Naive thymus-derived CD8-positive, alpha-beta T cell (primary cell): ENCODE measurements around the gene CACNA1D. TPM values are rescaled to one million over a fixed set of nuclear protein-coding genes. Genes with fewer than 3 reads are reported as not detected.

Experiments used
- ATAC-seq, 2 donors: fragments of 150-1000 bp; cut with Tn5 transposase in 1 of 2; sonication (Bioruptor Pico), chemical (Tn5 transposase) in 1 of 2; 1 replicate in 1 of 2; 2 replicates in 1 of 2; pipeline ENCODE4 v1.10.0; 2021; ENCODE audit warnings: mild to moderate bottlenecking in 2 of 2, moderate library complexity in 2 of 2
- POLR2A ChIA-PET: fragments of 350-600 bp; sonication (Branson Sonifier 250); formaldehyde crosslinking; loops from one replicate; lab custom pipeline; 2021; ENCODE audit warnings: antibody characterized with exemption; lab: Charles Lee
- DNase-seq, 10 donors: peaks; one replicate each; pipeline versions ENCODE4 v3.0.0 to v3.0.0-alpha.2; 2020 to 2022
- H3K27ac Mint-ChIP-seq, 10 donors: one replicate each; pipeline ENCODE4 v1.8.0; 2020 to 2022; ENCODE audit warnings: mild to moderate bottlenecking in 10 of 10, mixed read lengths in 10 of 10, moderate library complexity in 4 of 10, inconsistent platforms in 1 of 10
- H3K27me3 Mint-ChIP-seq, 5 donors: one replicate each; pipeline ENCODE4 v1.8.0; 2021 to 2022; ENCODE audit warnings: mixed read lengths in 5 of 5
- H3K36me3 Mint-ChIP-seq, 3 donors: one replicate each; pipeline ENCODE4 v1.8.0; 2020 to 2022; ENCODE audit warnings: mixed read lengths in 3 of 3, mild to moderate bottlenecking in 2 of 3, inconsistent platforms in 1 of 3
- H3K4me1 Mint-ChIP-seq, 4 donors: one replicate each; pipeline ENCODE4 v1.8.0; 2021 to 2022; ENCODE audit warnings: mixed read lengths in 4 of 4
- H3K4me3 Mint-ChIP-seq, 10 donors: one replicate each; pipeline ENCODE4 v1.8.0; 2020 to 2022; ENCODE audit warnings: mild to moderate bottlenecking in 10 of 10, mixed read lengths in 10 of 10, moderate library complexity in 6 of 10, inconsistent platforms in 1 of 10
- H3K9me3 Mint-ChIP-seq, 9 donors: one replicate each; pipeline ENCODE4 v1.8.0; 2020 to 2022; ENCODE audit warnings: mixed read lengths in 9 of 9, mild to moderate bottlenecking in 3 of 9, inconsistent platforms in 1 of 9, moderate library complexity in 1 of 9
- polyA plus RNA-seq, 3 donors: library from polyadenylated mRNA; unstranded; fragments of 300-500 nt; fragmentation: Illumina TruSeq; gene quantifications; one replicate each; pipeline ENCODE4 v1.2.3, GENCODE V29; 2021
- total RNA-seq, 8 experiments: library from RNA in 2 of 8; stranded (reverse) in 2 of 8; gene quantifications; one replicate each; pipeline ENCODE4 v1.2.3 and lab custom pipeline; 2021 to 2026

The CACNA1D gene
- total and polyA plus RNA-seq, 5 experiments from 2014 or later, result not detected

DNA sequence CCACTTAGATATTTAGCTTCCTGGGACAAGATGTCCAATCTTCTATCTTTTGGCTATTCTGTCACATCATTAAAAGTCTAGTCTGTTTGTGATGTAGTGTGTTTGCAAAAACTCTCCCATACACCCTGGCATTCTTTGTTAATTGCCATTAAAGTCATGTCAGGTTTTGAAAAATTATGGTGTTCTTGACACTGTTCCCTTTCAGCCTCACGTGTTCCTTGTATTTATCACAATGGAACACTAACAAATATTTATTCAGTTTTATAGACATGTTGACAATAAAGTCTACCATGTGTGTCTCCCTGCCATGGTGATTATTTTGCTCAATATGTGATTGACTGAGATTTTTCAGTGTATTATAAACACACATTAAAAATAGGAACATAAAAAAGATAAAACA is 9.4 kb upstream of the CACNA1D start:
- no peaks in the 10 kb centered on the region for H3K36me3 Mint-ChIP-seq
- ATAC-seq (no peak), DNase-seq (no peak)
- peaks cover 0 to 4% (median 0%) of the 10 kb centered on the region in 4 donors for H3K4me1 Mint-ChIP-seq
- peaks cover 12 to 43% (median 18%) of the 10 kb centered on the region in 5 donors for H3K27me3 Mint-ChIP-seq
- H3K9me3 Mint-ChIP-seq, result no peaks in the 10 kb centered on the region
- H3K4me3 Mint-ChIP-seq, result no peak overlapping the region
- POLR2A ChIA-PET, result no interaction called here
- no peak overlapping the region for H3K27ac Mint-ChIP-seq

DNA sequence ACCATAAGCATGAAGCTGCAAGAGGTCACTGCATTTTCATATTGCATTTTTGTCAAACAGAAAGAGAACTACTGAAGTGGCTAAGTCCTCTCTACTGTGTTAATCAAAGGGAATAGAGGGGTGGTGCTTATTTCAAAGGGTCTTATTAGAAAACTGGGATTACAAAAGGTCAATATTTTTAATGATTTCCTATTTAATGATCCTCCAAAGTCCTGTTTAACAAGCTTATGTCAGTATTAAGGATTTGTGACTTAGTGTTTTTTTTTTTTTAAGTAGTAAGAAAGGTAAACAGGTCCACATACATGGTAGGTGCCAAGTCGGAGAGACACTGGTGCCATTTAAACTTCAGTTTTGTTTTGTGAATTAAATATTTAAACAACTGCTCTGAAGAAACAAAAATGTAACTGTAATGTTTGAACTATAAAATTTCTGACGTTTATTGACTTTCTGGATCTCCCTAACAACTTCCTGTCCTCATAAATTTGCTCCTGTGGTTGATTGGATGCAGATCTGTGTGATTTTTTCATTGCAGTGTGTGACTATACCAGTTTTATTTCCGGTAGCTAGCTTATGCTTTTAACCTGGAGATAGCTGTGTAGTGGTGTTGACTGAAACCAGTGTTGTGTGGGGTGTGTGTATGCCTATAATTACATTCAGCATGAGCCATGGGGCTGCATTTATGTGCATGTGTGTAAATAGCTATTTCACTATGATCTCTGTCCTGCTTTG is 8.6 kb upstream of the CACNA1D start:
- ATAC-seq, result peak in 1 of 2 donors; percentile 33
- Mint-ChIP-seq H3K9me3 (no peaks in the 10 kb centered on the region), H3K27ac (no peak overlapping the region), H3K4me3 (no peak overlapping the region), H3K36me3 (no peaks in the 10 kb centered on the region), H3K27me3 (peaks cover 12 to 43% (median 20%) of the 10 kb centered on the region in 5 donors), H3K4me1 (peaks cover 0 to 4% (median 0%) of the 10 kb centered on the region in 4 donors)
- no peak for DNase-seq
- POLR2A ChIA-PET, result no interaction called here

DNA sequence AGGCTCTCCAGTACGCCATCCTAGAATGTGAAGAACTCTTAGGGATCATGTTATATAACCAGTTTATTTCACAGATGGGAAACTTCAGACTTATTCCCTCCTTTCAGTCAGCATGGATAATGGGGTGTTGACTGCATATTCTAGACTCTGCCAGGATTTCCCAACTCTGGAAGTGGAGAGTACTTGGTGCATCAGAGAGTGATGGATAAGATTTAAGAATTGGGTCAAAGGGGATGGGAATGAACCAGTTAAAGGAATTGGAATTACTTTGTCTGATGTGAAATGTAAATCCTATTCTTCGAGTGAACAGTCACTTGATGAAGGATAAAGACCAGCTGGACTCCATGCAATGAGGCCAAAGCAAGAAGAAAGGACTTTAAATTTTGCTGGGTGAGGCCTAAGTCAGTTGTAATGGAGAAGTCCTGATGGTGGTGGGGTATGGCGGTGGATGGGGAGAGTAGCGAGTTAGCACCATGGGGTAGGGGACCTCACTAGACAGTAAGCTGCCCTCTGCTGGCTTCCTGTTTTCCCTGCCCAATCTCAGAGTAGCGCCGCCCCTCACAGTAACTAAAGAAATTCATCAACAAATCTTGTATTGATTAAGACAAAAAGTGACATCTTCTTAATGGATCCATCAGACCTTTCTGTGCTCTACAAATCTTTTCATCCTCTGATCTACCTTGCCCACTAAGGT is 7.3 kb upstream of the CACNA1D start:
- peaks cover 17 to 42% (median 23%) of the 10 kb centered on the region in 5 donors for H3K27me3 Mint-ChIP-seq
- no peak for DNase-seq
- POLR2A ChIA-PET, result no interaction called here
- H3K4me1 Mint-ChIP-seq, result peaks cover 0 to 4% (median 0%) of the 10 kb centered on the region in 4 donors
- no peak overlapping the region for H3K4me3 Mint-ChIP-seq
- H3K36me3 Mint-ChIP-seq, result no peaks in the 10 kb centered on the region
- no peaks in the 10 kb centered on the region for H3K9me3 Mint-ChIP-seq
- no peak for ATAC-seq
- no peak overlapping the region for H3K27ac Mint-ChIP-seq

DNA sequence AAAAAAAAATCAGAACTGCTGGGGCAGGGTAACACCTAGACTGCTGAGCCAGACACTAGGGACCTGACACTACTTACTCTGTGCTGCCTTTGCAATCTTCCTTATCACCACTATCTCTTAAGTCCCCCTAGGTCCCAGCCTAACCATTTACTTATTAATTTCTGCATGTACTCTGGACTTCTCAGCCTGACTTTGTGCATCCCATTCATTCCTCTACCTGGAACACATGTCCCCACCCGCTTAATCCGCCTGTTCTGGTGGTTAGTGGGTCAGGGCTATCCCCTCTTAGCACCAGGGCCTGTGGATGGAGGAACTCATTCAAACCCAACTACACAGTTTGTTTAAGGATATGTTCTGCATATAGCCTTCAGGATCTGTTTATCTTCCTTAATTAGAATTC is 5.0 kb upstream of the CACNA1D start:
- no peak for DNase-seq
- H3K4me3 Mint-ChIP-seq, result no peak overlapping the region
- H3K9me3 Mint-ChIP-seq, result no peaks in the 10 kb centered on the region
- POLR2A ChIA-PET, result no interaction called here
- H3K4me1 Mint-ChIP-seq, result peaks cover 0 to 7% (median 2%) of the 10 kb centered on the region in 4 donors
- ATAC-seq, result no peak
- H3K36me3 Mint-ChIP-seq, result no peaks in the 10 kb centered on the region
- peak overlapping the region in 1 of 10 donors; percentile 67 for H3K27ac Mint-ChIP-seq
- H3K27me3 Mint-ChIP-seq, result peaks cover 20 to 41% (median 32%) of the 10 kb centered on the region in 5 donors

DNA sequence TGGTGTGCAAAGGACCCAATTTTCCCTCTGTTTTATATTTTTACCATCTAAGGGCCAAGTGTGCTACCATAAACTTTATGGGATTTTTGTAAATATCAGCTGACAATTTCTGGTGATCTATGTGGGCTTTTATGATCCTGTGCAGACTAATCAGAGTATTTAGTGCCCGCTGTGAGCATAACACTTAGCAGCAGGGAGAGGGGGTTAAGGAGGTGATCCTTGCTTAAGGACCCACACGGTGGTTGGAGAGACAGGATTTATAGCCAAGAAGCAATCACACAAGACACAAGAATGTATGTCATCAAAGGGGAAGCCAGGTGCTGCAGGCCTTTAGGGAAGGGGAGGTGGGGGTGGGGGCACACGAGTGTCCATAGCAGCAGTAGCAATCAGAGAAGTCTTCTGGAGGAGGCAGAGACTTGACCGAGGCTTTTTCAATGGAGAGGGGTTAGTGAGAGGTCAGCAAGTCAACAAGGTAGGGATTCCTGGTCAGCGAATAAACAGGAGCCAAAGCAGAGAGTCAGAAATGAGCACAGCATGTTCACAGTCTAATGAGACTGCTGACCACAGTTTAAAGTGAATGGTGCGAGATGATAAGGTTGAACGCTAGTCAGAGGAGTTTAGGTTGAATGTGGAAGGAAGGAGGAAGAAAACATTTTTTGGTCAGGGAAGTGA is 4.5 kb upstream of the CACNA1D start:
- no peak overlapping the region for H3K4me3 Mint-ChIP-seq
- DNase-seq, result no peak
- POLR2A ChIA-PET, result no interaction called here
- no peaks in the 10 kb centered on the region for H3K9me3 Mint-ChIP-seq
- peaks cover 20 to 41% (median 33%) of the 10 kb centered on the region in 5 donors for H3K27me3 Mint-ChIP-seq
- H3K4me1 Mint-ChIP-seq, result peaks cover 0 to 7% (median 2%) of the 10 kb centered on the region in 4 donors
- no peak for ATAC-seq
- H3K36me3 Mint-ChIP-seq, result no peaks in the 10 kb centered on the region
- peak overlapping the region in 1 of 10 donors; percentile 1 for H3K27ac Mint-ChIP-seq

DNA sequence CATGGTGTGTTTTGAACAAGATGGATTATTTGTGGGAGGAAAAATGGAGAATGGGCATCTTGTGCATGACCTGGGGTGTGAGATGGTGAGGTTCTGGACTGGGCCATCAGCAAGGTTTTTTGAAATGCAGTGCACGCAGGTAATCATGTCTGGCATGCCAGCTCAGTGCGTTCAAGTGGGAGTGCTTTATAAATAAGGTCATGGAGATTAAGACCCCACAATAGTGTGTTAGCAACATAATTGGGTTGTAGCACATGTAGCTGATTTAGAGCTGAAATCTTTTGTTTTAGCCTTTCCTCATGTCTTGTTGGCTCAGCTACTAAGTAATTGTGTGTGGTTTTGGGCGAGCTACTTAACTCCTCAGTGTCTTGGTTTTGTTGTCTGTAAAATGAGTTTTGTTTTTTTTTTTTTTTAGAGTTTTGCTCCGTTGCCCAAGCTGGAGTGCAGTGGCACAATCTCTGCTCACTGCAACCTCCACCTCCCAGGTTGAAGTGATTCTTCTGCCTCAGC is 3.9 kb upstream of the CACNA1D start:
- H3K4me3 Mint-ChIP-seq, result no peak overlapping the region
- peaks cover 0 to 11% (median 4%) of the 10 kb centered on the region in 4 donors for H3K4me1 Mint-ChIP-seq
- peaks cover 20 to 47% (median 34%) of the 10 kb centered on the region in 5 donors for H3K27me3 Mint-ChIP-seq
- H3K27ac Mint-ChIP-seq, result peak overlapping the region in 1 of 10 donors; percentile 1
- POLR2A ChIA-PET, result no interaction called here
- DNase-seq (no peak), ATAC-seq (no peak)
- no peaks in the 10 kb centered on the region for H3K36me3 Mint-ChIP-seq
- H3K9me3 Mint-ChIP-seq, result no peaks in the 10 kb centered on the region

DNA sequence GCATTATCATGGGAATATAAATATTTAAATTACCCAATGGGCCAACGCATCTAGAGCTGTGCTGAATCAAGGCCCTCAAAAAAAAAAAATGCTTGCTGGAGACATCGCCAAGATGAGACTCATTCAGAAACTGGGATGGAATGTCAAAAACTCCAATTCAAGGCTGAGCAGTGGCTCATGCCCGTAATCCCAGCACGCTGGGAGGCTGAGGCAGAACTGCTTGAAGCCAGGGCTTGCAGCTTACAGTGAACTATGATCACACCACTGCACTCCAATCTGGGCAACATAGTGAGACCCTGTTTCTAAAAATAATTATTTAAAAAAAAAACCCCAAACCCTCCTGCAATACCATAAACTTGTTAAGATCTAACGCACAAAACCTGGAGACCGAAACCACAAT is 3.1 kb upstream of the CACNA1D start:
- peaks cover 23 to 55% (median 39%) of the 10 kb centered on the region in 5 donors for H3K27me3 Mint-ChIP-seq

DNA sequence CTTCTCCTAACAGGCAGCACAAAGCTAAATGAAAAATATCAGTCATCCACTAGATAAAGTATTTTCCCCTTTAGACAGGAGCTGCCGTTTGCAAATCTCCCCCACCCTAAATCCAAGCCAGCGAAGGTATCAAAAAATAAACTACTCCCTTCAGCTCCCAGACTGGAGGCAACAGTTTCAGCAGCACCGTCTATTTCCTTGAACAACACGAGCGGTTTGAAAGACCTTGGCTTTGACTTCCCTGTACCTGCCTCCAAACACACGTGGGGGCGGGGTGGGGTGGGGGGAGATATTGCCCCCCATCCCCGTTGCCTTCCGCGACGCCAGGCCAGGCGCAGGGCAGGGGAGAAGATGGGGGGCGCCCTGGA is 832 bp upstream of the CACNA1D start:
- POLR2A ChIA-PET, result no interaction called here

More for the DNA sequence above, 3.1 kb upstream of the CACNA1D start:
- Mint-ChIP-seq H3K9me3 (no peaks in the 10 kb centered on the region), H3K27ac (no peak overlapping the region), H3K4me3 (no peak overlapping the region), H3K36me3 (no peaks in the 10 kb centered on the region), H3K4me1 (peaks cover 2 to 11% (median 9%) of the 10 kb centered on the region in 4 donors)
- ATAC-seq (no peak), DNase-seq (no peak)
- POLR2A ChIA-PET, result no interaction called here

DNA sequence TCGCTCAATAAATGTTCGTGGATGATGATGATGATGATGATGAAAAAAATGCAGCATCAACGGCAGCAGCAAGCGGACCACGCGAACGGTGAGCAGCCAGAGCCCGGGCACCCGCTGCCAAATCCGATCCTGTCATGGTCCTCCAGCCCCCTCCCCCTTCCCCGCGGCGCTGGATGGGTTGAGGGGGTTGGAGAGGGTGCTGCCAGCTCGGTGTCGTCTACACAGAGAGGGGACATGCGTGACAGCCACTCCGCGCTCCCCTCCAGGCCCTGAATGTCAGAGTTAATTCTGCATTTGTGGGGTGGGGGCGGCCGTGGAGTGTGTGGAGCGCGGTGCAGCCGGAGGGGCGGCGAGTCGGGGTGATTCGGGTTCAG is 722 bp downstream of the CACNA1D start:
- DNase-seq (no peak), ATAC-seq (no peak)
- POLR2A ChIA-PET, result no interaction called here
- H3K4me3 Mint-ChIP-seq, result peak overlapping the region; percentile 40 to 75 (median 65)
- no peaks in the 10 kb centered on the region for H3K36me3 Mint-ChIP-seq
- peaks cover 38 to 82% (median 52%) of the 10 kb centered on the region in 5 donors for H3K27me3 Mint-ChIP-seq
- H3K9me3 Mint-ChIP-seq, result no peaks in the 10 kb centered on the region
- H3K4me1 Mint-ChIP-seq, result peaks cover 2 to 11% (median 9%) of the 10 kb centered on the region in 4 donors
- peak overlapping the region in 1 of 10 donors; percentile 37 for H3K27ac Mint-ChIP-seq

More for the DNA sequence above, 832 bp upstream of the CACNA1D start:
- ATAC-seq (no peak), DNase-seq (no peak)
- H3K4me1 Mint-ChIP-seq, result peaks cover 2 to 11% (median 9%) of the 10 kb centered on the region in 4 donors
- H3K4me3 Mint-ChIP-seq, result peak overlapping the region; percentile 49 to 76 (median 68)
- H3K27ac Mint-ChIP-seq, result peak overlapping the region in 1 of 10 donors; percentile 35
- peaks cover 37 to 78% (median 54%) of the 10 kb centered on the region in 5 donors for H3K27me3 Mint-ChIP-seq
- H3K9me3 Mint-ChIP-seq, result no peaks in the 10 kb centered on the region
- H3K36me3 Mint-ChIP-seq, result no peaks in the 10 kb centered on the region

DNA sequence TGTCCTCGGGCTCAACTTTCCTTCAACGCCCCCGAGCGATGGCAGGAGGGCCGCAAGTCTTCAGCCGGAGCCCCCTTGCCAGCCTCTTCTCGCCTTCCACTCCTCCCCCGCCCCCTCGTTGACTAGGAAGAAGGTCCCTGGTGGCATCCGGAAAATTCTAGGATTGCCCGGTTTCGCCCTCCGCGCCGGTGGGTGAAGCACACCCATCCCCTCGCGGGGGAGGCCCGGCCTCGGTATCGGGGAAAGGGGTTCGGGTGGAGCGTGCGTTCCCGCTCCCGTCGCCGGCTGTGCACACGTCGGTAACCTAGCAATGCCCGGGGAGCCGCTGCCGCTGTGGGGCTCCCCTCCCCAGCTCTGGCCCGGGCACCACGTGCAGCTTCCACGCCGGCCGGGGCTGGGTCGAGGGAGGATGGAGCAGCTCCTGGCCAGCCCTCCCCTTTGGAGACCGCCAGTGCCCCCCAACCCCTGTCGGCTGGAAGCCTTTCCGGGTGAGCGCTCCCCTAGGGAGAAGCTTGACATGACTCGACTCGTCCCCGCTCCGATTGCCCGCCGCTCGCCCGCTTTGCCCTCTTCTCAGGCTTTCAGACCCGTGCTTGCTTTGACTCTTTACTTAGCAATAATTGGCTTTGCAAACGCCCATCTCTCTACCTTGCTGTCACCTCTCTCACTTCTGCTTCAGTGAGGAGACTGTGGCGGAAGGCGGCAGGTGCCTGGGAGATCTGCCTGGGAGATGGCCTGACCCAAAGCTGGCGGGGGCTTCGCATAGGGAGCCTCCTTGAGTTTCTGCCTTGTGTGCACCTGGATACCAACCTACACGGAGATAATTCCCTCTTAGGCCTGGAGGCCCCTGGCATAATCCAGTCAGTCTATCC is 1.3 kb downstream of the CACNA1D start:
- Mint-ChIP-seq H3K4me1 (peaks cover 2 to 11% (median 9%) of the 10 kb centered on the region in 4 donors), H3K27ac (no peak overlapping the region), H3K36me3 (no peaks in the 10 kb centered on the region), H3K9me3 (no peaks in the 10 kb centered on the region), H3K4me3 (peak overlapping the region; percentile 50 to 75 (median 66)), H3K27me3 (peaks cover 33 to 75% (median 52%) of the 10 kb centered on the region in 5 donors)
- ATAC-seq (no peak), DNase-seq (no peak)
- POLR2A ChIA-PET, result no interaction called here

DNA sequence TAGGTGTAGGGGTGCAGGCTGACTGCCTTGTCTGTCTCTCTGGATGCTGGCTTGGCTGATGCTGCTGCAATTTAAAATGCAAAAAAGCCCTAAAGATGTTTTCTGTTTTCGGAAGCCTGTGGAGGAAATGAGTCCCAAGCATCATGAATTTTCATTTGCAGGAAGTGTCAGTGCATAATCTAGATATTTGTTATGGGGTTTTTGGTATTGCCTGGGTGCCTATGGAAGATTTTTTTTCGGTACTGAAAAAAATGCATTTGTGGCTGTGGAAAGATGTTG is 1.9 kb downstream of the CACNA1D start:
- no peak for DNase-seq
- POLR2A ChIA-PET, result no interaction called here
- peaks cover 33 to 73% (median 55%) of the 10 kb centered on the region in 5 donors for H3K27me3 Mint-ChIP-seq
- no peaks in the 10 kb centered on the region for H3K9me3 Mint-ChIP-seq
- H3K4me3 Mint-ChIP-seq, result peak overlapping the region in 9 of 10 donors; percentile 59 to 73 (median 66)
- H3K27ac Mint-ChIP-seq, result peak overlapping the region in 1 of 10 donors; percentile 35
- no peaks in the 10 kb centered on the region for H3K36me3 Mint-ChIP-seq
- peaks cover 2 to 11% (median 9%) of the 10 kb centered on the region in 4 donors for H3K4me1 Mint-ChIP-seq
- ATAC-seq, result no peak

DNA sequence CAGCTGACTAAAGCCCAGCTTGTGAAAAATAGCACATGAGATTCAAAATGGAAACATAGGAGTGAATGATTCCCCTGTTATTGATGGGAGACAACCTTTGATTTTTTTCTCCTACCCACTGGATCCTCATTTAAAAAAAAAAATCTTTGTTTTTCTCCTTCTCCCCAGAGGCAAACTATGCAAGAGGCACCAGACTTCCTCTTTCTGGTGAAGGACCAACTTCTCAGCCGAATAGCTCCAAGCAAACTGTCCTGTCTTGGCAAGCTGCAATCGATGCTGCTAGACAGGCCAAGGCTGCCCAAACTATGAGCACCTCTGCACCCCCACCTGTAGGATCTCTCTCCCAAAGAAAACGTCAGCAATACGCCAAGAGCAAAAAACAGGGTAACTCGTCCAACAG is 2.6 kb downstream of the CACNA1D start:
- no peak overlapping the region for H3K27ac Mint-ChIP-seq
- no peak for DNase-seq
- POLR2A ChIA-PET, result no interaction called here
- H3K36me3 Mint-ChIP-seq, result no peaks in the 10 kb centered on the region
- H3K27me3 Mint-ChIP-seq, result peaks cover 27 to 67% (median 50%) of the 10 kb centered on the region in 5 donors
- H3K4me1 Mint-ChIP-seq, result peaks cover 2 to 11% (median 9%) of the 10 kb centered on the region in 4 donors
- H3K4me3 Mint-ChIP-seq, result peak overlapping the region in 3 of 10 donors; percentile 2 to 73 (median 66)
- no peak for ATAC-seq
- H3K9me3 Mint-ChIP-seq, result no peaks in the 10 kb centered on the region
